GM12891 (cell line): ENCODE results near the gene TNRC6C.

Experiments
- DNase-seq: peaks from one replicate; pipeline ENCODE4 v3.0.0; 2011; ENCODE audit warnings: low spot score; ENCODE audit not compliant: insufficient read length
- FAIRE-seq: peaks from 2 replicates; lab custom pipeline; 2011; peaks lifted over from hg19 to GRCh38; lab: Jason Lieb, UNC
- PAX5 ChIP-seq: IDR thresholded peaks from 2 replicates; pipeline ENCODE4 v1.6.1; 2011; ENCODE audit warnings: low read length, moderate library complexity, mild to moderate bottlenecking; ENCODE audit not compliant: insufficient read depth, severe bottlenecking
- POLR2A ChIP-seq: IDR thresholded peaks from 2 replicates; pipeline ENCODE4 v1.6.1; 2011; ENCODE audit warnings: low read depth, low read length, control low read depth
- POLR2AphosphoS5 ChIP-seq: IDR thresholded peaks from 2 replicates; pipeline ENCODE4 v1.6.1; 2011; ENCODE audit warnings: low read depth, low read length, control low read depth
- POU2F2 ChIP-seq: IDR thresholded peaks from 2 replicates; pipeline ENCODE4 v1.6.1; 2011; ENCODE audit warnings: low read depth, mild to moderate bottlenecking, control low read depth, low read length, moderate library complexity
- SPI1 ChIP-seq: IDR thresholded peaks from 2 replicates; pipeline ENCODE4 v1.6.1; 2011; ENCODE audit warnings: low read depth, low read length, control low read depth
- TAF1 ChIP-seq: IDR thresholded peaks from 2 replicates; pipeline ENCODE4 v1.6.1; 2011; ENCODE audit warnings: low read depth, low read length, control low read depth

TNRC6C gene

DNA sequence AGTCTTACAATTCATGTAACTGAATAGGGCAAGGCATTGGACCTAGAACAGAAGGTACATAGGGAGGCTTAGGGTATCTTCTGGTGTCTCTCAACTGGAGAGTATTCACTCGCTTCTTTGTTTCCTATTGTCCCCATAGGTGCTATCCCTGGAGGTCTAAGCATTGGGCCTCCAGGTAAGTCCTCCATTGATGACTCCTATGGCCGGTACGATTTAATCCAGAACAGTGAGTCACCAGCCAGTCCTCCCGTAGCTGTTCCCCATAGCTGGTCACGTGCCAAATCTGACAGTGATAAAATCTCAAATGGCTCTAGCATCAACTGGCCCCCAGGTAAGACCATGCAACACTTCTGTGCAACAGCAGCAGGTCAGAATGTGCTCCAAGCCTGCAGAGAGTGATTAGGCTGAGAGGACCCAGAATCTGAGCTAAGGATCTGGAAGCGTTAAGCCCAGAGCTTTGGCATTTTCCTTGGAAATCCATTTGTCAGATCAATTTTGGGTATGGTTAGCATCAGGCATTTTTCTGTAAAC lies 134.4 kb downstream of the TNRC6C start:
- TF ChIP-seq SPI1, result no peak
- TF ChIP-seq POLR2A, result no peak
- TF ChIP-seq TAF1, result no peak
- no peak for TF ChIP-seq POLR2AphosphoS5
- no peak for TF ChIP-seq POU2F2
- TF ChIP-seq PAX5, result no peak
- FAIRE-seq (no peak), DNase-seq (no peak)

DNA sequence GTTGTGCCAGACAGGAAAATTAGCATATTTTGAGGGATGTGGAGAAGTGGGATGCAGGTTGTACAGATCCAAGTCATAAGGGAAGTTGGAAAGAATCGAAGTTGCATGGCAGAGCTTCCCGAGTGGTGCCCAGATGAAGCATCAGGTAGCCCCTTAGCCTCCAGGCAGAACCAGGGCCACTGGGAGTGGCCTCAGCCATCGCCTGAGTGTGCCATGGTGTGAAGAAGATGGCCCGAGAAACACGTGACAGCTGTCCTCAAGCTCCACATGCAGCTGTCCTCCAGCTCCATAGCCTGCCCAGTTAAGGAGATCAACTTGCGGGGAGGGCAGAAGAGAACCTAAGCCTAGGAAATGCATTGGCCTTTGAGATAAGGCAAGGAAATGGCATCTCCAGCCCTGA lies 136.5 kb downstream of the TNRC6C start:
- TF ChIP-seq SPI1, result no peak
- TF ChIP-seq POLR2A, result no peak
- no peak for TF ChIP-seq TAF1
- TF ChIP-seq POU2F2, result no peak
- TF ChIP-seq PAX5, result no peak
- TF ChIP-seq POLR2AphosphoS5, result no peak
- no peak for DNase-seq
- no peak for FAIRE-seq

DNA sequence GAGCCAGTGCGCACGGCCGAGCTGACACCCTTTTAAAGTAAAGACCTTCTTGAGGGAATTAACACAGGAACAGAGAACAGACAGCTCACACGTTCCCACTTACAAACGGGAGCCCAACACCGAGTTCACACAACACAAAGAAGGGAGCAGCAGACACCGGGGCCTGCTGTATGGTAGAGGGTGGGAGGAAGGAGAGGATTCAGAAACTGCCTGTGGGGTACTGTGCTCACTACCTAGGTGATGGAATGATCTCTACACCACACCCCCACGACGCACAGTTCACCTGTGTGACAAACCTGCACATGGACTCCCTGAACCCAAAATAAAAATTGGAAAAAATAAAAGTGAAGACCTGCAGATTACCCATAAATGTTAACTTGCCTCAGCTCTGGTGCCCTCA lies 137.6 kb downstream of the TNRC6C start:
- FAIRE-seq (no peak), DNase-seq (no peak)
- TF ChIP-seq PAX5 (no peak), POU2F2 (no peak)

DNA sequence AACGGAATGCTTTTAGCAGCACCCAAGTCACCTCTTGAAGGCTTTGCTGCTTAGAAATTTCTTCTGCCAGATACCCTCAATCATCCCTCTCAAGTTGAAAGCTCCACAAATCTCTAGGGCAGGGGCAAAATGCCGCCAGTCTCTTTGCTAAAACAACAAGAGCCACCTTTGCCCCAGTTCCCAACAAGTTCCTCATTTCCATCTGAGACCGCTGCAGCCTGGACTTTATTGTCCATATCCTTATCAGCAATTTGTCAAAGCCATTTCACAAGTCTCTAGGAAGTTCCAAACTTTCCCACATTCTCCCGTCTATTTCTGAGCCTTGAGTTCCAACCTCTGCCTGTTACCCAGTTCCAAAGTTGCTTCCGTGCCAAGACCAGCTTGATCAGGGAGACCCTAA lies 142.6 kb downstream of the TNRC6C start:
- no peak for FAIRE-seq
- no peak for DNase-seq
- no peak for TF ChIP-seq TAF1
- TF ChIP-seq POU2F2, result no peak
- no peak for TF ChIP-seq SPI1
- TF ChIP-seq POLR2A, result no peak
- no peak for TF ChIP-seq POLR2AphosphoS5
- no peak for TF ChIP-seq PAX5

DNA sequence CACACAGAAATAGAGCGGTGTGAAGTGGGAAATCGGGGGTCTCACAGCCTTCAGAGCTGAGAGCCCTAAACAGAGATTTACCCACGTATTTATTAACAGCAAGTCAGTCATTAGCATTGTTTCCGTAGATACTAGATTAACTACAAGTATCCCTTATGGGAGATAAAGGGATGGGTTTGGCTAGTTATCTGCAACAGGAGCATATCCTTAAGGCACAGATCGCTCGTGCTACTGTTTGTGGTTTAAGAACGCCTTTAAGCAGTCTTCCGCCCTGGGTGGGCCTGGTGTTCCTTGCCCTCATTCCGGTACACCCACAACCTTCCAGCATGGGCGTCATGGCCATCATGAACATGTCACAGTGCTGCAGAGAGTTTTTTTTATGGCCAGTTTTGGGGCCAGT lies 143.0 kb downstream of the TNRC6C start:
- FAIRE-seq (no peak), DNase-seq (no peak)
- no peak for TF ChIP-seq POLR2A
- no peak for TF ChIP-seq TAF1
- TF ChIP-seq POLR2AphosphoS5, result no peak
- TF ChIP-seq POU2F2, result no peak
- TF ChIP-seq PAX5, result no peak
- TF ChIP-seq SPI1, result no peak

DNA sequence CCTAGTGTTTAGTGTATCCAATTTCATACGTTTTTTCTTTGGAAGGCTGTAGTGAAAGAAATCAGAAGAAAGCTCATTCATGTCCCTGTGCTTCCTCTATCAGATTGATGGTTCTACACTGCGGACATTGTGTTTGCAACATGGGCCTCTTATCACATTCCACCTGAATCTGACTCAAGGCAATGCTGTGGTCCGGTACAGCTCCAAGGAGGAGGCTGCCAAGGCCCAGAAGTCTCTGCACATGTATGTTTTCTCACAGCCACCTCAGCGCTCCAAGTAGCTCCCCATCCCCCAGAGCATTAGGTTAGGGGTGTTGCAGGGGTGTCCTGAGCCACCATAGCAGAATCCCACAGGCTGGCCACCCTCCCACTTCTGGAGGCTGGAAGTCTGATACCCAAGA lies 144.8 kb downstream of the TNRC6C start:
- FAIRE-seq (no peak), DNase-seq (no peak)
- no peak for TF ChIP-seq POU2F2

DNA sequence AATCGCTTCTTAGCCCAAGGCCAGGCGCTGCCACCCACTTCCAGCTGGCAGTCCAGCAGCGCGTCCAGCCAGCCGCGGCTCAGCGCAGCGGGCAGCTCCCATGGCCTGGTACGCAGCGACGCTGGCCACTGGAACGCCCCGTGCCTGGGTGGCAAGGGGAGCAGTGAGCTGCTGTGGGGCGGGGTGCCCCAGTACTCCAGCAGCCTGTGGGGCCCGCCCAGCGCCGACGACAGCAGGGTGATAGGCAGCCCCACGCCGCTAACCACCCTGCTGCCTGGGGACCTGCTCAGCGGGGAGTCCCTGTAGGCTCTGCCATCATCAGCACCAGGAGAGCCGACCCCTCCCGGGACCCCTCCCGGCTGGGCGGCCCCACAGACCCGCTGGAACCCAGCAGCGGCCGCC lies 146.0 kb downstream of the TNRC6C start:
- no peak for FAIRE-seq
- DNase-seq, result no peak

DNA sequence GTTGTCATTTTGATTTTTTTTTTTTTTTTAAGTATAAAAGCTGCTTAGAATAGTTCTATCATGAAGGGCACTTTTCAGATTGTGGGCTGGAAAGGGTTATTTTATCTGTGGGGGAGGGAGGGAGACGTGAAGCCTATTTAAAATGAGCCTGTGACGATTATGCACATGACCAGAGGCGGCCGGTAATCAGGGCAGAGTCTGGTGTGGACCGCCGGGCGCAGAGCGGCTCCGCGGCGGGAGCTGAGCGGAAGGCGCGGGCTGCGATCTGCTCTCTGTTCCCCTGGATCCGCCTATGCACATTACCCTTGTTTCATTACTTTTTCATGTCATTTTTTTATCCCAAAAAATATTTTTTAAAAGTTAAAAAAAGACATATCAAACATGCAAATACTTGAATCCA lies 146.6 kb downstream of the TNRC6C start:
- no peak for FAIRE-seq
- DNase-seq, result no peak
- TF ChIP-seq POLR2A, result no peak
- no peak for TF ChIP-seq PAX5
- no peak for TF ChIP-seq SPI1
- TF ChIP-seq POU2F2, result no peak
- no peak for TF ChIP-seq TAF1
- no peak for TF ChIP-seq POLR2AphosphoS5

More for the DNA sequence above, 146.0 kb downstream of the TNRC6C start:
- TF ChIP-seq POU2F2 (no peak), POLR2AphosphoS5 (no peak), POLR2A (no peak), SPI1 (no peak), PAX5 (no peak), TAF1 (no peak)

DNA sequence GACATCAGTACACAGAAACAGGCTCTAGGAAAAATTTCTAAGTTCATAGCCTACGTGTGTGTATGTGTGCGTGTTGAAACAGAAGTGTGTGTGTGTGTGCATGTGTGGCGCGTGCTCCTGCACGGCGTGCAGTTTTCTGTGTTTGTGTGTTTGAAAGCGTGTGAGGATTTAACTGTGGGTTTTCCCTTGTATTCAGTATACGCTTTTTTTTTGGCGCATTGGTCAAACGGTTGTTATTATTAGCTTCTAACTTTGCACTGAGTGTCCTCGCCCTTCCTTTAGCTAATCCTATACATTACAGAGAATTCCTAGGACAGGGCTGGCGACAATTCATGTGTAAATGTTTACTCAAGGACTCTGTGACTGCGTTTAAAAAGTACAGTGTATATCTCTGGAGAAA lies 147.0 kb downstream of the TNRC6C start:
- no peak for FAIRE-seq
- no peak for TF ChIP-seq POLR2AphosphoS5
- no peak for TF ChIP-seq TAF1
- no peak for TF ChIP-seq PAX5
- no peak for TF ChIP-seq POU2F2
- no peak for TF ChIP-seq POLR2A
- no peak for TF ChIP-seq SPI1
- no peak for DNase-seq

DNA sequence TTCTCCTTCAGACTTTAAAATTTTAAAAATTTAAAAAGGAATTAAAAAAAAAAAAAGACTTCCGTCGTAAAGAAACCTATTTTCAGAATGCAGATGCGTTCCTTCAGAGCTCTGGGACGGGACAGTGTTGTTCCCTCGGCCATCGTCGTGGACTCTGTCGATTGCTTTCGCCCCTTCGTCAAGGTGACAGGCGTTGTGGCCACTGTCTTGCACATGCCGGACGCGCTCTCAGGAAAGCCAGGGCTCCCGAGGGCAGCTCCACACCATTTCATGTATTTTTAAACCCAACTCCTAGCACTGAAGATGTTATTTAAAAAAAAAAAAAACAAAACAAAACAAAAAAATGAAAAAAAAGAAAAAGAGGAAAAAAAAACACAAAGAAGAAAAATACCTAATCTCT lies 147.7 kb downstream of the TNRC6C start:
- TF ChIP-seq PAX5 (no peak), POLR2AphosphoS5 (no peak), POU2F2 (no peak), SPI1 (no peak), TAF1 (no peak), POLR2A (no peak)
- FAIRE-seq (no peak), DNase-seq (no peak)
